Mesenchymal stem cell (in vitro differentiated cells and primary cell): ENCODE data around the gene POP7.

Experiments
- DNase-seq: peaks from one replicate; pipeline ENCODE4 v3.0.0-alpha.2; 2013
- H2AFZ ChIP-seq: one replicate; pipeline ENCODE4 v1.6.1; 2013; ENCODE audit warnings: low read depth, mild to moderate bottlenecking, control low read depth, inconsistent platforms, low read length, moderate library complexity
- H2AK5ac ChIP-seq: 2 replicates; pipeline ENCODE4 v1.6.1; 2013; ENCODE audit warnings: low read length, moderate library complexity, mild to moderate bottlenecking, inconsistent platforms; ENCODE audit not compliant: severe bottlenecking
- H2BK120ac ChIP-seq: one replicate; pipeline ENCODE4 v1.6.1; 2013; ENCODE audit warnings: low read depth, mild to moderate bottlenecking, inconsistent platforms, low read length, moderate library complexity
- H2BK12ac ChIP-seq, 2 experiments: one replicate each; pipeline ENCODE4 v1.6.1; 2013; ENCODE audit warnings: inconsistent platforms in 2 of 2, low read length in 2 of 2, mild to moderate bottlenecking in 2 of 2, moderate library complexity in 2 of 2, control low read depth in 1 of 2
- H2BK15ac ChIP-seq: one replicate; pipeline ENCODE4 v1.6.1; 2013; ENCODE audit warnings: mild to moderate bottlenecking, low read depth, inconsistent platforms; ENCODE audit not compliant: poor library complexity, severe bottlenecking
- H2BK5ac ChIP-seq: 2 replicates; pipeline ENCODE4 v1.6.1; 2013; ENCODE audit warnings: low read depth, mild to moderate bottlenecking, low read length, control low read depth, inconsistent platforms; ENCODE audit not compliant: poor library complexity, severe bottlenecking
- H3K14ac ChIP-seq, 2 experiments: one replicate each; pipeline ENCODE4 v1.6.1; 2013; ENCODE audit warnings: inconsistent platforms in 2 of 2, low read length in 2 of 2, control low read depth in 1 of 2, mild to moderate bottlenecking in 1 of 2, moderate library complexity in 1 of 2
- H3K18ac ChIP-seq, 2 experiments: one replicate each; pipeline ENCODE4 v1.6.1; 2013; ENCODE audit warnings: inconsistent platforms in 2 of 2, low read length in 2 of 2, control low read depth in 1 of 2, low read depth in 1 of 2, mild to moderate bottlenecking in 1 of 2
- H3K23ac ChIP-seq, 2 experiments: one replicate each; pipeline ENCODE4 v1.6.1; 2013; ENCODE audit warnings: inconsistent platforms in 2 of 2, low read length in 2 of 2, mild to moderate bottlenecking in 2 of 2, moderate library complexity in 2 of 2, control low read depth in 1 of 2
- H3K27ac ChIP-seq: 2 replicates; pipeline ENCODE4 v1.5.1; 2013; ENCODE audit warnings: mild to moderate bottlenecking, moderate library complexity, low read length, control low read depth, inconsistent platforms; ENCODE audit not compliant: poor library complexity, severe bottlenecking
- H3K27me3 ChIP-seq, 2 experiments: 2 replicates each; pipeline versions ENCODE4 v1.6.1 to v1.7.0; 2013; ENCODE audit warnings: low read length in 2 of 2, mild to moderate bottlenecking in 2 of 2, moderate library complexity in 2 of 2, control low read depth in 1 of 2, inconsistent platforms in 1 of 2; ENCODE audit not compliant: control insufficient read depth in 1 of 2, insufficient read depth in 1 of 2
- H3K36me3 ChIP-seq, 2 experiments: 2 replicates each; pipeline versions ENCODE4 v1.6.1 to v1.7.0; 2013; ENCODE audit warnings: low read length in 2 of 2, control low read depth in 1 of 2, inconsistent platforms in 1 of 2, low read depth in 1 of 2, mild to moderate bottlenecking in 1 of 2; ENCODE audit not compliant: insufficient read depth in 2 of 2, control insufficient read depth in 1 of 2
- H3K4ac ChIP-seq, 2 experiments: one replicate each; pipeline ENCODE4 v1.6.1; 2013; ENCODE audit warnings: inconsistent platforms in 2 of 2, low read length in 2 of 2, mild to moderate bottlenecking in 2 of 2, moderate library complexity in 2 of 2, control low read depth in 1 of 2, low read depth in 1 of 2
- H3K4me1 ChIP-seq: 2 replicates; pipeline ENCODE4 v1.6.1; 2013; ENCODE audit warnings: low read depth, low read length, control low read depth; ENCODE audit not compliant: control insufficient read depth, insufficient read depth
- H3K4me2 ChIP-seq: 2 replicates; pipeline ENCODE4 v1.6.1; 2013; ENCODE audit warnings: low read length, mild to moderate bottlenecking, inconsistent platforms; ENCODE audit not compliant: poor library complexity, severe bottlenecking
- H3K4me3 ChIP-seq, 2 experiments: 2 replicates each; pipeline versions ENCODE4 v1.5.1 to v1.7.0; 2013; ENCODE audit warnings: low read length in 2 of 2, mild to moderate bottlenecking in 2 of 2, control low read depth in 1 of 2, low read depth in 1 of 2; ENCODE audit not compliant: insufficient read depth in 1 of 2
- H3K79me1 ChIP-seq: replicated peaks from 2 replicates; pipeline ENCODE4 v1.6.1; 2013; ENCODE audit warnings: mild to moderate bottlenecking, control low read depth, low read length, inconsistent platforms; ENCODE audit not compliant: poor library complexity, severe bottlenecking
- H3K9ac ChIP-seq: 2 replicates; pipeline ENCODE4 v1.7.0; 2013; ENCODE audit warnings: mild to moderate bottlenecking, low read length, moderate library complexity
- H3K9me3 ChIP-seq: 2 replicates; pipeline ENCODE4 v1.7.0; 2013; ENCODE audit warnings: mild to moderate bottlenecking, low read length; ENCODE audit not compliant: control insufficient read depth
- H4K8ac ChIP-seq: one replicate; pipeline ENCODE4 v1.6.1; 2013; ENCODE audit warnings: inconsistent platforms, mild to moderate bottlenecking, low read length, moderate library complexity
- H4K91ac ChIP-seq: one replicate; pipeline ENCODE4 v1.6.1; 2013; ENCODE audit warnings: mild to moderate bottlenecking, low read length, inconsistent platforms
- WGBS: methylation state at CpG from one replicate; pipeline ENCODE4 v1.1.7; 2013; ENCODE audit warnings: mixed read lengths; 5-methylcytosine and 5-hydroxymethylcytosine counted together

POP7 gene

GRCh38 chr7:100681491-100682227, 24.3 kb upstream of the POP7 start:
- Histone ChIP-seq H3K4me2 (no peak overlapping the region), H3K79me1 (peaks cover 29% of the 10 kb centered on the region), H2AFZ (no peak overlapping the region), H3K36me3 (peaks cover 93 to 98% of the 10 kb centered on the region in 2 experiments), H3K27me3 (no peaks in the 10 kb centered on the region), H2AK5ac (no peak overlapping the region), H2BK120ac (no peak overlapping the region), H2BK12ac (no peak overlapping the region), H4K91ac (no peak overlapping the region), H3K4me3 (no peak overlapping the region), H3K18ac (no peak overlapping the region), H4K8ac (no peak overlapping the region), H3K4me1 (peaks cover 19% of the 10 kb centered on the region), H3K27ac (no peak overlapping the region), H2BK15ac (no peak overlapping the region), H2BK5ac (no peak overlapping the region), H3K14ac (no peak overlapping the region), H3K4ac (no peak overlapping the region), H3K9me3 (no peaks in the 10 kb centered on the region), H3K9ac (no peak overlapping the region), H3K23ac (no peak overlapping the region)
- DNase-seq, result no peak
- WGBS, result 92% methylated on average over 28 of the region's 29 CpGs

GRCh38 chr7:100682228-100682741, 23.6 kb upstream of the POP7 start:
- 84% methylated on average over 21 of the region's 25 CpGs for WGBS
- Histone ChIP-seq H2AK5ac (no peak overlapping the region), H3K14ac (no peak overlapping the region), H2BK15ac (no peak overlapping the region), H3K9ac (no peak overlapping the region), H3K23ac (no peak overlapping the region), H3K4me2 (no peak overlapping the region), H3K4me1 (peaks cover 17% of the 10 kb centered on the region), H3K27me3 (no peaks in the 10 kb centered on the region), H3K4ac (no peak overlapping the region), H3K27ac (no peak overlapping the region), H2BK120ac (no peak overlapping the region), H3K79me1 (peaks cover 35% of the 10 kb centered on the region), H4K91ac (no peak overlapping the region), H3K9me3 (no peaks in the 10 kb centered on the region), H2BK12ac (no peak overlapping the region), H4K8ac (no peak overlapping the region), H2AFZ (no peak overlapping the region), H3K18ac (no peak overlapping the region), H3K4me3 (no peak overlapping the region), H3K36me3 (peaks cover 93 to 98% of the 10 kb centered on the region in 2 experiments), H2BK5ac (no peak overlapping the region)
- DNase-seq, result no peak

- Histone ChIP-seq H2AFZ (no peak overlapping the region), H3K4ac (no peak overlapping the region), H3K27me3 (no peaks in the 10 kb centered on the region), H2AK5ac (no peak overlapping the region), H3K9ac (no peak overlapping the region), H2BK5ac (no peak overlapping the region), H3K23ac (no peak overlapping the region), H3K4me3 (no peak overlapping the region), H3K4me1 (peaks cover 22% of the 10 kb centered on the region), H2BK12ac (no peak overlapping the region), H3K79me1 (peaks cover 34% of the 10 kb centered on the region), H3K4me2 (no peak overlapping the region), H3K9me3 (no peaks in the 10 kb centered on the region), H4K91ac (no peak overlapping the region), H3K18ac (no peak overlapping the region), H4K8ac (no peak overlapping the region), H2BK15ac (no peak overlapping the region), H3K27ac (no peak overlapping the region), H3K36me3 (peaks cover 89 to 98% of the 10 kb centered on the region in 2 experiments), H2BK120ac (no peak overlapping the region), H3K14ac (no peak overlapping the region)
- DNase-seq, result no peak
- WGBS, result 95% methylated on average over 28 of the region's 28 CpGs
These were observed 22.8 kb upstream of the POP7 start for GRCh38 chr7:100682991-100683658.
